Rectal smooth muscle tissue (tissue), 1 donor: ENCODE measurements around the gene RDH5.

Experiments
- H3K27ac ChIP-seq: one replicate; pipeline ENCODE4 v1.7.0; 2013; ENCODE audit warnings: low read depth, low read length, inconsistent platforms
- H3K27me3 ChIP-seq: one replicate; pipeline ENCODE4 v1.7.0; 2013; ENCODE audit warnings: low read length; ENCODE audit not compliant: control insufficient read depth, insufficient read depth
- H3K36me3 ChIP-seq: one replicate; pipeline ENCODE4 v1.7.0; 2013; ENCODE audit warnings: low read length; ENCODE audit not compliant: control insufficient read depth, insufficient read depth
- H3K4me1 ChIP-seq: one replicate; pipeline ENCODE4 v1.7.0; 2013; ENCODE audit warnings: low read length; ENCODE audit not compliant: control insufficient read depth, insufficient read depth
- H3K4me3 ChIP-seq: one replicate; pipeline ENCODE4 v1.7.0; 2013; ENCODE audit warnings: low read length
- H3K9ac ChIP-seq: one replicate; pipeline ENCODE4 v1.7.0; 2013; ENCODE audit warnings: low read length

Gene RDH5

GRCh38 chr12:55728186-55728938, 8.2 kb downstream of the RDH5 start:
- Histone ChIP-seq H3K27me3 (no peaks in the 10 kb centered on the region), H3K4me1 (peaks cover 26% of the 10 kb centered on the region), H3K4me3 (peak overlapping the region; percentile 96), H3K9ac (peak overlapping the region; percentile 85), H3K27ac (peak overlapping the region; percentile 98), H3K36me3 (peaks cover 24% of the 10 kb centered on the region)

- Histone ChIP-seq H3K4me1 (peaks cover 20% of the 10 kb centered on the region), H3K27me3 (no peaks in the 10 kb centered on the region), H3K27ac (peak within 1 kb of the TSS; percentile 98), H3K36me3 (peaks cover 20% of the 10 kb centered on the region), H3K9ac (peak within 1 kb of the TSS; percentile 85), H3K4me3 (peak within 1 kb of the TSS; percentile 96)
These were observed 9.0 kb downstream of the RDH5 start, which contains the start of gene CD63 for GRCh38 chr12:55728939-55729818. CD63 (minus strand) TSS chr12:55729009; CDS start chr12:55728341, 668 bp downstream.

GRCh38 chr12:55729819-55730818, 9.9 kb downstream of the RDH5 start:
- Histone ChIP-seq H3K4me1 (peaks cover 19% of the 10 kb centered on the region), H3K27me3 (no peaks in the 10 kb centered on the region), H3K4me3 (peak overlapping the region; percentile 69), H3K36me3 (peaks cover 16% of the 10 kb centered on the region), H3K27ac (peak overlapping the region; percentile 98), H3K9ac (peak overlapping the region; percentile 82)

GRCh38 chr12:55732288-55732687, 12.1 kb downstream of the RDH5 start:
- Histone ChIP-seq H3K4me1 (peaks cover 10% of the 10 kb centered on the region), H3K27me3 (no peaks in the 10 kb centered on the region), H3K36me3 (no peaks in the 10 kb centered on the region), H3K27ac (peak overlapping the region; percentile 50), H3K4me3 (no peak overlapping the region), H3K9ac (no peak overlapping the region)

- H3K27me3 ChIP-seq: no peaks in the 10 kb centered on the region
- H3K9ac ChIP-seq: no peak overlapping the region
These were observed 12.9 kb downstream of the RDH5 start for GRCh38 chr12:55733021-55733555.

GRCh38 chr12:55733858-55734257, 13.7 kb downstream of the RDH5 start:
- Histone ChIP-seq H3K9ac (no peak overlapping the region), H3K4me1 (peaks cover 12% of the 10 kb centered on the region), H3K36me3 (no peaks in the 10 kb centered on the region), H3K27me3 (no peaks in the 10 kb centered on the region), H3K27ac (no peak overlapping the region), H3K4me3 (no peak overlapping the region)

More at GRCh38 chr12:55733021-55733555, 12.9 kb downstream of the RDH5 start:
- no peak overlapping the region for H3K4me3 ChIP-seq
- peaks cover 8% of the 10 kb centered on the region for H3K4me1 ChIP-seq
- no peak overlapping the region for H3K27ac ChIP-seq
- H3K36me3 ChIP-seq: no peaks in the 10 kb centered on the region

- Histone ChIP-seq H3K4me1 (peaks cover 12% of the 10 kb centered on the region), H3K4me3 (no peak overlapping the region), H3K27me3 (no peaks in the 10 kb centered on the region), H3K36me3 (no peaks in the 10 kb centered on the region), H3K9ac (no peak overlapping the region), H3K27ac (no peak overlapping the region)
These were observed 14.4 kb downstream of the RDH5 start for GRCh38 chr12:55734595-55734994.

- H3K4me1 ChIP-seq: peaks cover 7% of the 10 kb centered on the region
- H3K9ac ChIP-seq: no peak overlapping the region
- H3K4me3 ChIP-seq: no peak overlapping the region
- no peaks in the 10 kb centered on the region for H3K27me3 ChIP-seq
- no peak overlapping the region for H3K27ac ChIP-seq
- H3K36me3 ChIP-seq: no peaks in the 10 kb centered on the region
These were observed 15.9 kb downstream of the RDH5 start for GRCh38 chr12:55736076-55736475.

GRCh38 chr12:55736780-55737580, 16.8 kb downstream of the RDH5 start:
- no peak overlapping the region for H3K4me3 ChIP-seq
- H3K4me1 ChIP-seq: peaks cover 6% of the 10 kb centered on the region
- H3K27ac ChIP-seq: no peak overlapping the region
- no peaks in the 10 kb centered on the region for H3K36me3 ChIP-seq
- no peak overlapping the region for H3K9ac ChIP-seq
- no peaks in the 10 kb centered on the region for H3K27me3 ChIP-seq

- Histone ChIP-seq H3K9ac (no peak overlapping the region), H3K27ac (peak overlapping the region; percentile 81), H3K27me3 (no peaks in the 10 kb centered on the region), H3K4me3 (peak overlapping the region; percentile 79), H3K4me1 (peaks cover 6% of the 10 kb centered on the region), H3K36me3 (no peaks in the 10 kb centered on the region)
These were observed 17.5 kb downstream of the RDH5 start for GRCh38 chr12:55737581-55738122.
